HUES6 (cell line): ENCODE measurements around the gene ASPRV1.

Experiments
- H3K27ac ChIP-seq: 2 replicates; pipeline ENCODE4 v1.7.0; 2013; ENCODE audit warnings: low read depth, mild to moderate bottlenecking, low read length, inconsistent platforms
- H3K27me3 ChIP-seq: 2 replicates; pipeline ENCODE4 v1.6.1; 2013; ENCODE audit warnings: low read length; ENCODE audit not compliant: control insufficient read depth, insufficient read depth
- H3K36me3 ChIP-seq: 2 replicates; pipeline ENCODE4 v1.6.1; 2013; ENCODE audit warnings: low read length; ENCODE audit not compliant: control insufficient read depth, insufficient read depth
- H3K4me1 ChIP-seq: 2 replicates; pipeline ENCODE4 v1.6.1; 2013; ENCODE audit warnings: low read length; ENCODE audit not compliant: control insufficient read depth, insufficient read depth
- H3K4me3 ChIP-seq: 2 replicates; pipeline ENCODE4 v1.5.1; 2013; ENCODE audit warnings: low read depth, low read length
- H3K9ac ChIP-seq: one replicate; pipeline ENCODE4 v1.6.1; 2013; ENCODE audit warnings: mild to moderate bottlenecking, low read length
- H3K9me3 ChIP-seq: 2 replicates; pipeline ENCODE4 v1.6.1; 2013; ENCODE audit warnings: low read depth, low read length; ENCODE audit not compliant: control insufficient read depth, insufficient read depth

The ASPRV1 gene

DNA sequence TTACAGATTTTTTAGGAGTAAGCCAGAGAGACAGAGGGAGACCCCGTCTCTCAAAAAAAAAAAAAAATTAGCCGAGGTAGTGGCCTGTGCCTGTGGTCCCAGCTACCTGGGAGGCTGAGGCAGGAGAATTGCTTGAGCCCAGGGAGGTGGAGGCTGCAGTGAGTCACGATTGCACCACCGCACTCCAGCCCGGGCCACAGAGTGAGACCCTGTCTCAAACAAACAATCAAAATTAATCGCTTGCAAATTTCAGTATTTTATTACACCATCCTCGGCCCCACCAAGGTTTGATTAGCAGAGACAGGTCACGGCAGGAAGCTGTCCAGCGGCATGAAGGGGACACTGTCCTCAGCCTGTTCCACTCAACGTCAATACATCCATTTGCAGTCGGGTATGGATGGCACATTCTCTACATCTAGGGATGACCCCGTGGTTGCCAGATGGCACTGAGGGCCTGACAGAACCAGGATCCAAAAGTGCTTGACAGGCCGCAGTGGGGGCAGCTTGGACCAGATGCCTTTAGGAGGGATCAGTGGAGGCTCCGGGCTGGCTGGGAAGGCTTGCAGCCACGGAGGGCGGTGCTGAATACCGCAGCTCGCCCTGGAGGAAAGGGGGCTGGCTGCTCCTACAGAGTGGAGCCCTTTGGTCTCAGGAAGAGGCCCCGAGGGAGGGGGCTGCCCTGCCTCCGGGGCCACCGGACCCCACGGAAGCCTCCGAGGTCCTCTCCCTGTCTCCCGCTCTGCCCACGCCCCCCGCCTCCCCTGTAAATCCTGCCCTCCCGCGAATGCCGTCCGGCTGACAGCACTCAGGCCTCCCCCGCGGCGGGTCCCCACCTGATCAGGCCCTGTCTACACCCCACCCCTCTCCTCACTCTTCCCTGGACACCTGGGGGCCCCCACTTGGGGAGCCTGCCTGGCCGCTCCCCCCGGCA, 13.1 kb downstream of the ASPRV1 start:
- no peak overlapping the region for H3K4me3 ChIP-seq
- no peak overlapping the region for H3K9ac ChIP-seq
- H3K27me3 ChIP-seq, result no peaks in the 10 kb centered on the region
- no peaks in the 10 kb centered on the region for H3K36me3 ChIP-seq
- H3K9me3 ChIP-seq, result no peaks in the 10 kb centered on the region
- no peak overlapping the region for H3K27ac ChIP-seq
- H3K4me1 ChIP-seq, result peaks cover 11% of the 10 kb centered on the region; the same call in 1 of the 2 replicates

DNA sequence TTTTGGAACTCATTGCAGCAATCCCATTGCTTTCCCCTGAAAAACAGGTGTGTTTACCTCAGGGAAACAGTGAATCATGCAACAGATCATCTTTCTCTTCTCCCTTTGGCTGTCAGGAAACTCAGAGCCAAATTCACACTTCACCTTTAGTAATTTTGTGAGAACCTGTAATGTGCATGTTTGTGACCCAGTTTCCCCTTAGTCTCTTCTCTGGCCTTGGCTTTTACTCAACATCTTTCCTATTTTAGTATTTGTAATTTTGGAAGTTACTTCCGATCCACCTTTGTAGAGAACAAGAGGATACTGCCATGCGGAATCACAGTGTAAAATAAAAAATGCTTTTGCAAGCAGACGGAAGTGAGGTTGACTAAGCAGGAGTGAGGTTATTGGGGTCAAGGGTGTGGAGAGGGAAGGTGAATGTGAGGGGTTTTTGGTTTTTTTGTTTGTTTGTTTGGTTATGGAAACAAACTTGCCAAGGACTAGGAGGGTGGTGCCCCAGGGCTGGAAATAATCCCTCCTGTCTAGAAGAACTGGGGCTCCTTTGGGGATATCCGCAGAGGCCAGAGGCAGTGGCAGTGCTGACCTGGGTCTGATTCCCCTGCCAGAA, 14.0 kb downstream of the ASPRV1 start:
- Histone ChIP-seq H3K27ac (no peak overlapping the region), H3K27me3 (no peaks in the 10 kb centered on the region), H3K9ac (no peak overlapping the region), H3K4me1 (peaks cover 11% of the 10 kb centered on the region; the same call in 1 of the 2 replicates), H3K36me3 (no peaks in the 10 kb centered on the region), H3K4me3 (no peak overlapping the region), H3K9me3 (no peaks in the 10 kb centered on the region)

DNA sequence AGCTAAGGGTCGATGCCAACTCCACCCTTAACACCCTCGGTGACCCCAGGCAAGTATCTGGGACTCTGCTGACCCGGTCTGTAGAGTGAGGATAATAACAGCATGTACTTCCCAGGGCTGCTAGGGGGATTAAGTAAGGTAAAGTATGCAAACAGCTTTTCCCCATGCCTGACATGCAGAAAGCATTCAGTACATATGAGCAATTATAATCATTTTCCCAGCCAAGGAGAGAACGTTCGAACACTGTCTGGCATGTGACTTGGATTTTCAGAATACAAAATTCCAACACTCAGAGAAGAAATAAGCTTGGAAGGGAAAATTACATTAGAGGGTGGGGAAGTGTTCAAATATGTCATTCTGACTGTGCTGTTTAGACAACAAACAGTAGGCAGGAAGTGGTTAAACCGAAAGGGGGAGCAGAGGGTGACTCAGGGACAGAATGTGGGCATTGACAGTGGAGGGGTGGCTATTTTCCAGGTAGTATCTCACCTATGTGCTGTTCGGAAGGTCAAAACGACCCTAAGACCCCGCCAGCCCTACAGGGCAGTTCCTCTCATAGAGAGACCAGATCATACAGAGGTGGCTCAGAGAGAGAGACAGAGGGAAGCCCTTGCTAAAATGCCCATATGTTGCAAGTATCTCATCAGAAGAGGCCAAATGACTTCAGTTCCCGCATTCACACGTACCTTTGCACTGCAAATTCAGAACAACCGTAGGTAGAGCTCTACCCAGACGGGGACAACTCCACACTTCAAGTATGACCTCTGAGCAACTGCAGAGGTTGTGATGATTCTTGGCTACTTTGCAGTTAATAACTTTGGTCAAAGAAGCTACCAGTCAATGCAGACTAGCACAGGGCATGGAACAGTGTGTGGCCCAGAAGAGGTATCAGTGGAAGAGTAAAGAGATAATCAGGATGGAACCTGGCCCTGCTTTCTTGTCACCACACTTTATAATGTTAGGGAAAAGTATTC, 14.8 kb downstream of the ASPRV1 start:
- Histone ChIP-seq H3K27ac (no peak overlapping the region), H3K4me1 (peaks cover 11% of the 10 kb centered on the region; the same call in 1 of the 2 replicates), H3K36me3 (no peaks in the 10 kb centered on the region), H3K9ac (no peak overlapping the region), H3K27me3 (no peaks in the 10 kb centered on the region), H3K4me3 (no peak overlapping the region), H3K9me3 (no peaks in the 10 kb centered on the region)

DNA sequence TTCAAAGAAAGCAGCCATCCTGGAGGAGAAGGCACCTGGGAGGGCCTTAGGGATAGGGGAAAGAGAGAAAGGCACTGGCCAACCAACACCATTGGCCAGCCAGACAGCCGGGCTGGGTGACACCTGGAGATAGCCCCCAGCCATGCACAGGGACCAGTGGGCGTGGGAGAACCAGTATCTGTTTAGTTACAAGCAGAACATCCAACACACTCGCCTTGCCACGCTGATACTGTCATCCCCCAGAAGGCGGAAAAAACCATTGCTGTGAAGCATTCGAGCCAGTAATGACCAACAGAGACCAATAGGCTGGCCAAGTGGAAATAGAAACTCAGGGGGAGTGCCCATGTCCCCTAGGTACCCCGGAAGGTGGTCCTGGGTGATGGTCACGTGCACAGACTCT, 15.5 kb downstream of the ASPRV1 start:
- H3K27ac ChIP-seq, result no peak overlapping the region
- no peaks in the 10 kb centered on the region for H3K9me3 ChIP-seq
- no peak overlapping the region for H3K9ac ChIP-seq
- no peak overlapping the region for H3K4me3 ChIP-seq
- peaks cover 11% of the 10 kb centered on the region; the same call in 1 of the 2 replicates for H3K4me1 ChIP-seq
- H3K36me3 ChIP-seq, result no peaks in the 10 kb centered on the region
- no peaks in the 10 kb centered on the region for H3K27me3 ChIP-seq

DNA sequence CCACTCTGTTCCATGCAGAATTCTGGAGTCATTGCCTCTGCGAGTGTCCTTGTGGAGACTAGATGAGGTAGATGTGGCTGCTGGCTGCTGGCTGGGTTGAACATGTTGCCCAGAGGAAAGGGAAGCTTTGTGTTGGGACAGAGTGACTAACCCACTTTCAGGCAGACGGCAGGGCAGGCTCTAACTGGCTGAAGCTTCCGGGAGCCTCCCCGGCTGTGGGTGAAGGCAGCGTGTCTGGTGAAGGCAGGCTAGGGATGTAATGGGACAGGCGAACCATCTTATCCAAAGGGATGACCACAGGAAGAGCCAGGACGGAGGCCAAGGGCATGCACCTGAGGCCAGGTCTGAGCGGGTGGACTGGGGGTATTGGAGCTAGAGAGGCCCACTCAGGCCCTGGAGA, 16.0 kb downstream of the ASPRV1 start:
- no peak overlapping the region for H3K27ac ChIP-seq
- H3K36me3 ChIP-seq, result no peaks in the 10 kb centered on the region
- H3K9ac ChIP-seq, result no peak overlapping the region
- H3K9me3 ChIP-seq, result no peaks in the 10 kb centered on the region
- peaks cover 11% of the 10 kb centered on the region; the same call in 1 of the 2 replicates for H3K4me1 ChIP-seq
- H3K27me3 ChIP-seq, result no peaks in the 10 kb centered on the region
- H3K4me3 ChIP-seq, result no peak overlapping the region

DNA sequence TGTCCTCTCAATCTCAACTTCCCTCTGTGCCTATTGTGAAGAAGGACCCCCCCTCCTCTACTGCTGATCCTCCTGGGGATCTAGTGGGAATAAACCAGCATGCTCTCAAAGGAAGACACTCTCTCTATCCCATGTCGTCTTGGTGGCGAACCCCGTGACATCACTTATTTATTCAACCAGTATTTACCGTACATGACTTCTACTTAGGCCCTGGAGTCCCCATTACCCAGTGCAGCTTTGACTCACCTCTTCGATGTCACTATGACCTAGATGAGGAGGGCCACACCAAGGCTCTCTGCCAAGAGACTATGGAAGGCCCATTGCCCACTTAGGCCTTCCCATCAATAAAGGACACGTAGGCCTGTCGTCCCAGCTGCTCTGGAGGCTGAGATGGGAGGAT, 16.7 kb downstream of the ASPRV1 start:
- no peaks in the 10 kb centered on the region for H3K36me3 ChIP-seq
- H3K9ac ChIP-seq, result no peak overlapping the region
- H3K4me3 ChIP-seq, result no peak overlapping the region
- no peak overlapping the region for H3K27ac ChIP-seq
- peaks cover 11% of the 10 kb centered on the region; the same call in 1 of the 2 replicates for H3K4me1 ChIP-seq
- H3K27me3 ChIP-seq, result no peaks in the 10 kb centered on the region
- no peaks in the 10 kb centered on the region for H3K9me3 ChIP-seq

DNA sequence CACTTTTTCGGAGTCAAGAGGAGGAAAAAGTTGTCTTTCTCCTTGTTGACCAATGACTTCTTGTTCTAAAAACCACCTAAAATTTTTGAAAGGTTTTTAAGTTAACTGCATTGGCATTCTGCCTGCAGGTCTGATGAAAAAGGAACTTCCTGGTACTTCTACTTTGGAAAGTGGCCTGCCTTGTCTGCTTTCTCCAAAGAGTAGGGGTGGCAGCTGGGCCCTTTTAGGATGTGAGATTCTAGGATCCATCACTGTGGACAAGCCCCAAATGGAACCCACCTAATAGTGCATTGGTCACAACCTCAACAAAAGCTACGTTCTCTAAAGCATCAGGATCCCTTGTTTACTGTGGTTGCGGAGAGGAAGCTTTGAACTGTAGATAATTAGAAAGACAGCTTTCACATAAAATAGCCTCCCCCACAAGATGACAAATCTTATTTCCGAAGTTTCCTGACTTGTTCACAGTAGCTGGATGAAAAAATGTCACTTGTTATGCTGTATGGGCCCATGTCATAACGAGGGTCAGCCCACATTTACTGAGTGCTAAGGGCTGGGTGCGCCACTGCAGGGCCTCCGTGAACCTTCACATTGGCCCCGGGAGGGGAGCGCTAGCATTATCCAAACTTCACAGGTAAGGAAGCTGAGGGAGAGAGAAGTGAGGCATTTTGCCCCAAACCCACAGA, 17.4 kb downstream of the ASPRV1 start:
- Histone ChIP-seq H3K27me3 (no peaks in the 10 kb centered on the region), H3K27ac (no peak overlapping the region), H3K4me1 (peaks cover 11% of the 10 kb centered on the region; the same call in 1 of the 2 replicates), H3K9me3 (no peaks in the 10 kb centered on the region), H3K9ac (no peak overlapping the region), H3K36me3 (no peaks in the 10 kb centered on the region), H3K4me3 (no peak overlapping the region)

DNA sequence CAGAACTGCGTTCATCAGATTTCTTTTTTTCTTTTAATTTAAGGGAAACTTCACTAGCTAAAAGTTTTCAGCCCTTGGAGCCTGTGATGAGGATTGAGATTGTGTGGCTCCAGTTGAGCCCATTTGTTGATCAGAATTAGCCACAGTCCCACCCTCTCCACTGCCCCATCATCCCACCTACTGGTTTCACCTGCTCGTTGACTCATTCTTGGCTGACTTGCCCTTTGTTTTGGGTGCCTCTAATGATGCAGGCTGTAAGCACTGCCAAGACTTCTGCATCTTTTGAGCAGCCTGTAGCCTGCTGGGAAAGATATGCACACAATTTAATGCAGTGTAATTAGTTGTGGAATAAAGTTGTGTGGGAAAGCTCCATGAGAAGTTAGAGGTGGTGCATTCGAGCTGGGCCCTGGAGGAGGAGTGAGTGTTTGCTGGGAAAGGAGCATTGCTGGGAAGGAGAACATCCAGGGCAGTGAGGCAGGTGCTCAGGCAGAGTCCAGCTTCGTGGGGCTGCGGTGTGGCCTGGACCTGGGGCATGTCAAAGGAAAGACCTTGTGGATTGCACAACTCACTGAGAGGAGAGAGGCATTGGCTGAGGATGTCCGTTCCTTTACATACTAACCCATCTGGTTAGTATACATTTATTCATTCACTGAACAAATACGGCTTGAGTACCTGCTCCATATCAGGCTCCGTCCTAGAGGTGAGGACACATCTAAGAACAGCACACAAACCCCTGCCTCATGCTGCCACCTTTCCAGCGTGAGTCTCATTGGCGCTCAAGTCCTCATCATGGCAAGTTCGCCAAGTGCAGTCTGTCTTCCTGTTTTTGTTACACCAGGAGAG, 18.2 kb downstream of the ASPRV1 start:
- Histone ChIP-seq H3K4me1 (peaks cover 6% of the 10 kb centered on the region; the same call in 1 of the 2 replicates), H3K9me3 (no peaks in the 10 kb centered on the region), H3K9ac (no peak overlapping the region), H3K4me3 (no peak overlapping the region), H3K36me3 (peaks cover 2% of the 10 kb centered on the region; the same call in 1 of the 2 replicates), H3K27me3 (no peaks in the 10 kb centered on the region), H3K27ac (no peak overlapping the region)

DNA sequence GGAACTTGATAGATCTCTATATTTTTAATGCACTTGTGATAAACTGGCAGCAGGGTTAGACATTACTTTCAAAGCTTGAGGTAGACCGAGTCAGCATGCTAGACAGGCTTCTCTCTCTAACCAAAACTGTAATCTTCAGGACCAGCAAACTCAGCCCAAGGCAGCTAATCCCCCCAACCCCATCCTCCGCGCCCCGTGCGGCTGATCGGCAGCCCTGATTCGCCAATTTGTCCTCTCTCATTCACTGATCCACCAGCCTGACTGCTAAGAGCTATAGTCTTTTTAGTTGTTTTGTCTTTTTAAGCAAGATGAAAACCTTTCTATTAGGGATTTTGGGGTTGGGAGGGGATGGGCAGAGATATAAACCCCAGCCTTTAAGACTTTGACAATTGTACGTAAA, 20.7 kb downstream of the ASPRV1 start:
- Histone ChIP-seq H3K4me3 (no peak overlapping the region), H3K9me3 (no peaks in the 10 kb centered on the region), H3K36me3 (peaks cover 6% of the 10 kb centered on the region; the same call in 1 of the 2 replicates), H3K27ac (no peak overlapping the region), H3K9ac (no peak overlapping the region), H3K27me3 (no peaks in the 10 kb centered on the region), H3K4me1 (peaks cover 7% of the 10 kb centered on the region; the same call in 1 of the 2 replicates)
